Cardiac fibroblast (primary cell): ENCODE measurements around the gene MRNIP.

Experiments
- DNase-seq, 2 donors: peaks; one replicate each; pipeline versions ENCODE4 v3.0.0 to v3.0.0-alpha.2; 2010; ENCODE audit warnings: low read depth in 2 of 2
- H3K4me3 ChIP-seq, 2 donors: replicated peaks in 1 of 2; 1 replicate in 1 of 2; 2 replicates in 1 of 2; pipeline ENCODE4 v1.5.1; 2011; ENCODE audit warnings: low read depth in 2 of 2, low read length in 2 of 2, mild to moderate bottlenecking in 2 of 2, moderate library complexity in 1 of 2
- TF ChIP-seq, protein P1 (sequence below): IDR thresholded peaks from one replicate; pipeline ENCODE4 v1.5.1; 2011; ENCODE audit warnings: low read depth, mild to moderate bottlenecking, low read length, inconsistent platforms

MRNIP gene

DNA sequence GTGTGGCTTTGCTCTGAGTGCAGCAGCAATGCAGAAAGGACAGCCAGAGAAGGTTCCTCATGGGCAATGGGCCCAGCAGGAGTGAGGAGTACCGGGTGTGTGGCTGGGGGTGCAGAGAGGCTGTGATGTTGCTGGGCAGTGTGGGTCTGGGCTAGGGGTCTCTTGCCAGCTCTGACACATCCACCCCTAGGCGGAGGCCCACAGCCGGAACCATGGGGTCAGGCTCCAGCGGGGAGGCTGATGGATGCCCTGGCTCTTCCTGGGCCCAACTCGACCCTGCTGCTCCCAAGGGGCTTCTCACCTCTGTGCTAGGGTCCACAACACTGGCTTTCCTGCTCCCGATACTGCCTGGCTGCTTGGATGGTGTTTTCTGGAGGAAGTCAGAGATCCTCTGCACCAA, 29.2 kb upstream of the MRNIP start:
- no peak overlapping the region for H3K4me3 ChIP-seq
- TF ChIP-seq, protein P1, sequence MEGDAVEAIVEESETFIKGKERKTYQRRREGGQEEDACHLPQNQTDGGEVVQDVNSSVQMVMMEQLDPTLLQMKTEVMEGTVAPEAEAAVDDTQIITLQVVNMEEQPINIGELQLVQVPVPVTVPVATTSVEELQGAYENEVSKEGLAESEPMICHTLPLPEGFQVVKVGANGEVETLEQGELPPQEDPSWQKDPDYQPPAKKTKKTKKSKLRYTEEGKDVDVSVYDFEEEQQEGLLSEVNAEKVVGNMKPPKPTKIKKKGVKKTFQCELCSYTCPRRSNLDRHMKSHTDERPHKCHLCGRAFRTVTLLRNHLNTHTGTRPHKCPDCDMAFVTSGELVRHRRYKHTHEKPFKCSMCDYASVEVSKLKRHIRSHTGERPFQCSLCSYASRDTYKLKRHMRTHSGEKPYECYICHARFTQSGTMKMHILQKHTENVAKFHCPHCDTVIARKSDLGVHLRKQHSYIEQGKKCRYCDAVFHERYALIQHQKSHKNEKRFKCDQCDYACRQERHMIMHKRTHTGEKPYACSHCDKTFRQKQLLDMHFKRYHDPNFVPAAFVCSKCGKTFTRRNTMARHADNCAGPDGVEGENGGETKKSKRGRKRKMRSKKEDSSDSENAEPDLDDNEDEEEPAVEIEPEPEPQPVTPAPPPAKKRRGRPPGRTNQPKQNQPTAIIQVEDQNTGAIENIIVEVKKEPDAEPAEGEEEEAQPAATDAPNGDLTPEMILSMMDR, result no peak
- no peak for DNase-seq

- DNase-seq, result no peak
- TF ChIP-seq, protein P1, result no peak
- H3K4me3 ChIP-seq, result no peak overlapping the region
These were observed 28.5 kb upstream of the MRNIP start for GRCh38 chr5:179887095-179887494.

DNA sequence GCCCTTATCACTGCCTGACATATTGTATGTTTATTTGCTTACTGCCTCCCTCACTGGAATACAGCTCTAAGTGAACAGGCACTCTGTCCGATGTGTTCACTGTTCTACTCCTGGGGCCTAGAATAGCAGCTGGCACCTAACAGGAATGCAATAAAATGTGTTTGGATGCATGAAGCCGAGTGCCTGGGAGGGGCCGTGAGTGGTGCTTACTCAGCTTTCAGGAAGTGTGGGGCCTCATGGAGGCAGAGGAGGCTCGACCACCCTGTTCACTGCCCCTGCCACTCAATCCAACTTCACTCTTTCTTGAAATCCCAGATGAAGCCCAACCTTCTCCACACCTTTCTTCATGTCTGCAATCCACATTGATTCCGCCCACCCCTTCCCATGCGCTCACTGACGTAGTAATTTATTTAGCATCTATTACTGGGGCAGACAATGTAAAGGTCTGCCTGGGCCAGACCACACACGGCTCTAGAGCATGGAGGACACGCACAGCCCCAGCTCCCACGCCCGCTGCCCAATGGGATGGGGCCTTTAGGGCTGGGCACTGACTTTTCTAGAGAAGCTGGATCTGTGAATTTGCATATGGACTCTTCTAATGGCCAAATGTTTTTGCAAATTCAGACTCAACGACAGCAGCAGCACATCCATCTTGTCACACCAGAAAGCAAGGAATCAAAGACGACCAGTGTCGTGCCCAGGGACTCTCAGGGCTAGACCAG, 27.7 kb upstream of the MRNIP start:
- DNase-seq, result no peak
- H3K4me3 ChIP-seq, result no peak overlapping the region
- TF ChIP-seq, protein P1, result no peak

GRCh38 chr5:179885491-179886090, 27.0 kb upstream of the MRNIP start:
- DNase-seq, result no peak
- H3K4me3 ChIP-seq, result no peak overlapping the region
- TF ChIP-seq, protein P1, result no peak

DNA sequence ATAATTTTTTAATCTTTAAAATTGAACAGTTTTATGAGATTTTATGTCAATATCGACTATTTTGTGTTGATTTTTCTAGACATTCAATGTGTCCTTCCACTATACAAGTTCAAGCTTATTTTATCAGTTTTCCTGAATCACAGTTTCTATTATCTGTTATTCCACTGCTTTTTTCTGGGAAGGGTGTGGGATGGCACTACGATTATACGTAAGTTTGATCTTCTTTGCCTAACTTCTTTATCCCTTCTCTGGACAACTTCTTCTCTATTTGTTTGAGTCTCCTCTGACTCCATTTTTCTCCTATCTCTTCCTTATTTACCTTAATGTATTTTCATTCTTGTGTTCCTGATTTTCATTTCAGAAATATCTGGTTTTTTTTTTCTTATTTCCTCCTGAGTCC, 24.5 kb upstream of the MRNIP start:
- H3K4me3 ChIP-seq, result no peak overlapping the region
- no peak for DNase-seq
- TF ChIP-seq, protein P1, result no peak

GRCh38 chr5:179882338-179882737, 23.7 kb upstream of the MRNIP start:
- no peak for DNase-seq
- H3K4me3 ChIP-seq, result no peak overlapping the region
- TF ChIP-seq, protein P1, result no peak
